Mesendoderm (in vitro differentiated cells): ENCODE data around the gene GGA2.
"Not testable (repeated sequence)": the region's sequence is repeated elsewhere in the genome, so short reads cannot be mapped to it uniquely, and the experiment has no call there.

ENCODE experiments used
- DNase-seq: peaks from one replicate; pipeline ENCODE4 v3.0.0; 2013
- H2AK5ac ChIP-seq: 2 replicates; pipeline ENCODE4 v1.6.1; 2013; ENCODE audit warnings: low read length, inconsistent platforms
- H2BK120ac ChIP-seq: 2 replicates; pipeline ENCODE4 v1.6.1; 2013; ENCODE audit warnings: low read depth, mild to moderate bottlenecking, low read length, moderate library complexity, mixed read lengths
- H2BK15ac ChIP-seq: replicated peaks from 2 replicates; pipeline ENCODE4 v1.6.1; 2013; ENCODE audit warnings: low read depth, mild to moderate bottlenecking, moderate library complexity
- H2BK5ac ChIP-seq: 2 replicates; pipeline ENCODE4 v1.6.1; 2013; ENCODE audit warnings: low read length, inconsistent platforms
- H3K18ac ChIP-seq: 2 replicates; pipeline ENCODE4 v1.6.1; 2013; ENCODE audit warnings: mild to moderate bottlenecking, low read length, mixed read lengths
- H3K23ac ChIP-seq: one replicate; pipeline ENCODE4 v1.6.1; 2013; ENCODE audit warnings: low read length
- H3K27ac ChIP-seq: 2 replicates; pipeline ENCODE4 v1.5.1; 2013; ENCODE audit warnings: low read depth, mild to moderate bottlenecking, inconsistent platforms, low read length, moderate library complexity
- H3K27me3 ChIP-seq: 2 replicates; pipeline ENCODE4 v1.6.1; 2013; ENCODE audit warnings: low read length, control low read depth, mild to moderate bottlenecking, inconsistent platforms; ENCODE audit not compliant: insufficient read depth, poor library complexity
- H3K36me3 ChIP-seq: 2 replicates; pipeline ENCODE4 v1.6.1; 2013; ENCODE audit warnings: low read length, inconsistent platforms; ENCODE audit not compliant: control insufficient read depth, insufficient read depth
- H3K4ac ChIP-seq: one replicate; pipeline ENCODE4 v1.6.1; 2013; ENCODE audit warnings: low read depth, mild to moderate bottlenecking, low read length, moderate library complexity
- H3K4me1 ChIP-seq: 2 replicates; pipeline ENCODE4 v1.6.1; 2013; ENCODE audit warnings: low read depth, low read length, inconsistent platforms; ENCODE audit not compliant: control insufficient read depth
- H3K4me2 ChIP-seq: 2 replicates; pipeline ENCODE4 v1.6.1; 2013; ENCODE audit warnings: low read length
- H3K4me3 ChIP-seq: 2 replicates; pipeline ENCODE4 v1.5.1; 2013; ENCODE audit warnings: mild to moderate bottlenecking, low read length
- H3K56ac ChIP-seq: one replicate; pipeline ENCODE4 v1.6.1; 2013; ENCODE audit warnings: low read length
- H3K79me1 ChIP-seq: 2 replicates; pipeline ENCODE4 v1.6.1; 2013; ENCODE audit warnings: low read length, inconsistent platforms
- H3K79me2 ChIP-seq: 2 replicates; pipeline ENCODE4 v1.6.1; 2013; ENCODE audit warnings: mild to moderate bottlenecking, low read length; ENCODE audit not compliant: control insufficient read depth, insufficient read depth
- H3K9ac ChIP-seq: 2 replicates; pipeline ENCODE4 v1.6.1; 2013; ENCODE audit warnings: low read length, inconsistent platforms
- H4K5ac ChIP-seq: one replicate; pipeline ENCODE4 v1.6.1; 2013; ENCODE audit warnings: low read length
- H4K8ac ChIP-seq: one replicate; pipeline ENCODE4 v1.6.1; 2013; ENCODE audit warnings: low read depth, mild to moderate bottlenecking, control low read depth, low read length, moderate library complexity
- WGBS: extraction: QIAGEN DNeasy Blood & Tissue Kit; methylation state at CpG from one replicate; pipeline ENCODE4 v1.1.7; 2013; ENCODE audit warnings: low lambda C conversion rate, missing lambda C conversion rate; ENCODE audit not compliant: insufficient coverage; ENCODE audit errors: extremely low coverage; 5-methylcytosine and 5-hydroxymethylcytosine counted together

The GGA2 gene

DNA sequence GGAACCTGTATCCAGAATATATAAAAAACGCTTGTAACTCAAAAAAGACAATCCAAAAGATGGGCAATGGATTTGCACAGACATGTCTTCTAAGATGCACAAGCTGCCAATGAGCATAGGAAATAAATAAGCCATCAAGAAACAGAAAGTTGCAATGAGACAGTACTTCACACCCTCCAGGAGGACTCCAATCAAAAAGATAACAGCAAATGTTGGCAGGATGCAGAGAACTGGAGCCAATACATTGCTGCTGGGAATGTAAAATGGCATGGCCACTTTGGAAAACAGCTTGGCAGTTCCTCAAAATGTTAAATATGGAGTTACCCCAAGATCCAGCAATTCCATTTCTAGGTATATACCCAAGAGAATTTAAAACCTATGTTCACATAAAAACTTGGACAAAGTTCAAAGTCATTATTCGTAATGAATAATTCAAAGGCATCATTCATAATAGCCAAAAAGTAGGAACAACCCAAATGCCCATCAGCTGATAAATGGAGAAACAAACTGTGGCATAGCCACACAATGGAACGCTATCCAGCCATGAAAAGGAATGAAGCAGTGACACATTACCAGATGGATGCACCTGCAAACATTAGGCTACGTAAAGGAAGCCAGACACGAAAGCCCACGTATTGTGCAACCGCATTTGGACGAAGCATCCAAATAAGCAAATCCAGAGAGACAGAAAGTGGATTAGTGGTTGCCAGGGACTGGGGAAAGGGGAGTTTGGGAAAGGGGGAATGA is 25.6 kb downstream of the GGA2 start:
- no peaks in the 10 kb centered on the region for H3K79me2 ChIP-seq
- no peak overlapping the region for H3K4me3 ChIP-seq

DNA sequence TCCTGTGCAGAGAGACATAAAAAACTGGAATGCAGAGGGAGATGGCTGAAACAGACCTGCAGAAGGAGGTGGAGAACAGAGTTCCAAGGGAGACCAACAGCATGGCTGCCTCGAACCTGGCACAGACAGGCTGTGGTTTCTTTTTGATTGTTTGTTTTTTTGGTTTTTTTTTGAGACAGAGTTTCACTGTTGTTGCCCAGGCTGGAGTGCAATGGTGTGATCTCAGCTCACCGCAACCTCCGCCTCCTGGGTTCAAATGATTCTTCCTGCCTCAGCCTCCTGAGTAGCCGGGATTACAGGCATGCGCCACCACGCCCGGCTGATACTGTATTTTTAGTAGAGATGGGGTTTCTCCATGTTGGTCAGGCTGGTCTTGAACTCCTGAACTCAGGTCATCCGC is 26.8 kb downstream of the GGA2 start:
- H3K9ac ChIP-seq, H2BK5ac ChIP-seq, H3K23ac ChIP-seq, H3K4me2 ChIP-seq, H2AK5ac ChIP-seq, H3K79me2 ChIP-seq, H3K18ac ChIP-seq, H3K4me1 ChIP-seq, H3K79me1 ChIP-seq, H4K8ac ChIP-seq, H4K5ac ChIP-seq, H3K27me3 ChIP-seq, H3K56ac ChIP-seq, H2BK120ac ChIP-seq, H3K4me3 ChIP-seq, DNase-seq, H3K27ac ChIP-seq, H2BK15ac ChIP-seq, H3K4ac ChIP-seq: not testable (repeated sequence)
- WGBS, result no CpG with 5 or more reads among the region's 8 CpGs
- peaks cover 43% of the 10 kb centered on the region for H3K36me3 ChIP-seq

More for the DNA sequence above, 25.6 kb downstream of the GGA2 start:
- no peaks in the 10 kb centered on the region for H3K27me3 ChIP-seq
- H2BK15ac ChIP-seq, result no peak overlapping the region
- no peak overlapping the region for H3K27ac ChIP-seq
- H2AK5ac ChIP-seq, result no peak overlapping the region
- no peak overlapping the region for H4K5ac ChIP-seq
- H3K23ac ChIP-seq, result no peak overlapping the region
- H3K79me1 ChIP-seq, result no peaks in the 10 kb centered on the region
- no peak for DNase-seq
- no peak overlapping the region for H3K9ac ChIP-seq
- H3K56ac ChIP-seq, result no peak overlapping the region
- peaks cover 36% of the 10 kb centered on the region for H3K36me3 ChIP-seq
- no peak overlapping the region for H4K8ac ChIP-seq
- no peak overlapping the region for H3K4ac ChIP-seq
- no peaks in the 10 kb centered on the region for H3K4me1 ChIP-seq
- no CpG with 5 or more reads among the region's 8 CpGs for WGBS
- H2BK5ac ChIP-seq, result no peak overlapping the region
- H3K18ac ChIP-seq, result no peak overlapping the region
- no peak overlapping the region for H2BK120ac ChIP-seq
- H3K4me2 ChIP-seq, result no peak overlapping the region

DNA sequence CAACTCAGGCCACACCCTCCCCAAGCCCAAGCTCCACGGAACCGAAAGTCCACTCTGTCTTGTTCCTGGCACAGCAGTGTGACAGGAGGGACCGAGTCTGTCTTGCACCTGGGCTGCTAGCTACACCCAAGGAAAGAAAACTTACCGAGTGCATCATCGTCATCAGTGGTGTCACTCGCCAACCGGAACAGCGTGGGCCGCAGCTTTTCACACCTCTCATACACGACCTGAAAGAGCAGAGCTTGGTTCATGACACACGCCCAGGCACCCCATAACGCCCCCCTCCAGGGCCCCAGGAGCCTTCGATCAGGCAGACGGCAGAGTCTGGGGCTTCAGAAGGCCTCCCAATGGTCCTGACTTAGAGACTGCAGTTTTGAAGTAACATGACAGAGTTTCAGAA is 27.5 kb downstream of the GGA2 start:
- no peak overlapping the region for H3K4me3 ChIP-seq
- H4K5ac ChIP-seq, result no peak overlapping the region
- no peak for DNase-seq
- H4K8ac ChIP-seq, result no peak overlapping the region
- no peak overlapping the region for H2BK120ac ChIP-seq
- H2AK5ac ChIP-seq, result no peak overlapping the region
- H3K18ac ChIP-seq, result no peak overlapping the region
- WGBS, result no CpG with 5 or more reads among the region's 14 CpGs
- H3K4ac ChIP-seq, result no peak overlapping the region
- no peak overlapping the region for H2BK15ac ChIP-seq
- no peak overlapping the region for H3K23ac ChIP-seq
- no peak overlapping the region for H3K9ac ChIP-seq
- H2BK5ac ChIP-seq, result no peak overlapping the region
- no peak overlapping the region for H3K4me2 ChIP-seq
- no peaks in the 10 kb centered on the region for H3K4me1 ChIP-seq
- no peak overlapping the region for H3K27ac ChIP-seq
- H3K27me3 ChIP-seq, result no peaks in the 10 kb centered on the region
- no peak overlapping the region for H3K56ac ChIP-seq
- peaks cover 42% of the 10 kb centered on the region for H3K36me3 ChIP-seq
- H3K79me2 ChIP-seq, result no peaks in the 10 kb centered on the region
- H3K79me1 ChIP-seq, result no peaks in the 10 kb centered on the region

DNA sequence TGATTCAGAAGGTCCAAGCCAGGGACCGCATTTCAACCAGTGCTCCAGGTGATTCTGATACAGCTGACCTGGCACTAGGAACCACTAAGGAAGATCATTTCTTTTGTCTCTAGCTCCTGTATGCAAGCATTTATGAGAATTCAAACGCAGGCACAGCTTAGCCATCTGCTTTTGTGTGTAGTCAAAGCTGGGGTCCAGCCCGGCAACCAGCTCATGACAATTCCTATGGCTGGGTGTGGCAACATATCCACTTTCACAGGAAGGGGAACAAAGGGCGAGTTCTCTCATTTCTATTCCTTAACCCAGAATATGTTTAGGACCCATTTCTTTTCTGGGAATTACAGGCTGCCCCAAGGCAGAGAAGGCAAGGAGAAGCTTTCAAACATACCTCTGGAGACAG is 30.0 kb downstream of the GGA2 start:
- Histone ChIP-seq H3K56ac (no peak overlapping the region), H2BK15ac (no peak overlapping the region), H3K4me2 (no peak overlapping the region), H4K5ac (no peak overlapping the region), H2AK5ac (no peak overlapping the region), H3K79me1 (no peaks in the 10 kb centered on the region), H4K8ac (no peak overlapping the region), H3K27ac (no peak overlapping the region), H3K4ac (no peak overlapping the region), H3K4me1 (no peaks in the 10 kb centered on the region), H3K27me3 (no peaks in the 10 kb centered on the region), H3K9ac (no peak overlapping the region), H3K79me2 (no peaks in the 10 kb centered on the region), H3K18ac (no peak overlapping the region), H2BK5ac (no peak overlapping the region), H3K4me3 (no peak overlapping the region), H3K36me3 (peaks cover 31% of the 10 kb centered on the region), H3K23ac (no peak overlapping the region), H2BK120ac (no peak overlapping the region)
- WGBS, result no CpG with 5 or more reads among the region's 4 CpGs
- no peak for DNase-seq

DNA sequence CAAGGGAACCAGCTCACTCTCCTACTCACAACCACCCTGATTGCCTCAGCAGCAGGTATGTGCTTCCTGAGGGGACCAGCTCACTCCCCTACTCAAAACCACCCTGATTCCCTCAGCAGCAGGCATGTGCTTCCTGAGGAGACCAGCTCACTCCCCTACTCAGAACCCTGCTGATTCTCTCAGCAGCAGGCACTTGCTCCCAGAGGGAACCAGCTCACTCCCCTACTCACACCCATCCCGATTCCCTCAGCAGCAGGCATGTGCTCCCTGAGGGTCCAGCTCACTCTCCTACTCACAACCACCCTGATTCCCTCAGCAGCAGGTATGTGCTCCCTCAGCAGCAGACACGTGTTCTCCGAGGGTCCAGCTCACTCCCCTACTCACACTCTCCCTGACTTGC is 31.2 kb downstream of the GGA2 start:
- Histone ChIP-seq H3K23ac (no peak overlapping the region), H3K4ac (no peak overlapping the region), H3K36me3 (peaks cover 29% of the 10 kb centered on the region), H3K56ac (no peak overlapping the region), H3K27ac (no peak overlapping the region), H3K79me1 (no peaks in the 10 kb centered on the region), H2BK15ac (no peak overlapping the region), H3K4me3 (no peak overlapping the region), H3K27me3 (no peaks in the 10 kb centered on the region), H4K8ac (no peak overlapping the region), H2BK5ac (no peak overlapping the region), H3K4me2 (no peak overlapping the region), H3K9ac (no peak overlapping the region), H3K79me2 (no peaks in the 10 kb centered on the region), H3K18ac (no peak overlapping the region), H2BK120ac (no peak overlapping the region), H2AK5ac (no peak overlapping the region), H4K5ac (no peak overlapping the region), H3K4me1 (no peaks in the 10 kb centered on the region)
- WGBS, result no CpG with 5 or more reads among the region's 3 CpGs
- no peak for DNase-seq

DNA sequence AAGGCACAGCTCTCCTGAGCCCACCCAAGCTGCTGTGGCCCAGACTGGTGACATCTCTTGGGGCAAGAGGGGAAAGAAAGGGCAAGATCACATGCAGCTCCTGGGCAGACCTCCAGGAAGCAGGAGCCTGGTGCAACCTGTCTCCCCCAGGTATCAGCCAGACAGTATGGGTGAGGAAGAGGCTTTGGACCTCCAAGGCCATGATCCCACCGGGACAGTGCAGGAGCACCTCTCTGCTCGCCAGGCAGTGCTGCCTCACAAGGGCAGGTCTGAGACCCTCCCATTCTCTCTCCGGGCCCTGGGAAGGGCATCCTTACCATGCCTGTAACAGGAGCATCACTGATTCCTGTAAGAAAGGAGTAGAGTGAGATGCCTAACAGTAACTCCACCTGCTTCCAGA is 31.7 kb downstream of the GGA2 start:
- H2BK5ac ChIP-seq, result no peak overlapping the region
- H2AK5ac ChIP-seq, result no peak overlapping the region
- no peaks in the 10 kb centered on the region for H3K27me3 ChIP-seq
- WGBS, result no CpG with 5 or more reads among the region's 3 CpGs
- H3K4me2 ChIP-seq, result no peak overlapping the region
- no peak overlapping the region for H4K8ac ChIP-seq
- H4K5ac ChIP-seq, result no peak overlapping the region
- no peak overlapping the region for H2BK15ac ChIP-seq
- H3K36me3 ChIP-seq, result peaks cover 29% of the 10 kb centered on the region
- no peak overlapping the region for H3K18ac ChIP-seq
- no peak overlapping the region for H2BK120ac ChIP-seq
- DNase-seq, result no peak
- no peak overlapping the region for H3K56ac ChIP-seq
- H3K4ac ChIP-seq, result no peak overlapping the region
- no peak overlapping the region for H3K23ac ChIP-seq
- no peaks in the 10 kb centered on the region for H3K79me1 ChIP-seq
- H3K27ac ChIP-seq, result no peak overlapping the region
- no peaks in the 10 kb centered on the region for H3K4me1 ChIP-seq
- H3K4me3 ChIP-seq, result no peak overlapping the region
- H3K79me2 ChIP-seq, result no peaks in the 10 kb centered on the region
- H3K9ac ChIP-seq, result no peak overlapping the region
